Amniotic epithelial cell (primary cell): ENCODE data around the gene TVP23B.
"Not testable (repeated sequence)": the region's sequence is repeated elsewhere in the genome, so short reads cannot be mapped to it uniquely, and the experiment has no call there.

ENCODE experiments used
- DNase-seq: peaks from one replicate; pipeline ENCODE4 v3.0.0-alpha.2; 2010; ENCODE audit warnings: low read depth

TVP23B gene

DNA sequence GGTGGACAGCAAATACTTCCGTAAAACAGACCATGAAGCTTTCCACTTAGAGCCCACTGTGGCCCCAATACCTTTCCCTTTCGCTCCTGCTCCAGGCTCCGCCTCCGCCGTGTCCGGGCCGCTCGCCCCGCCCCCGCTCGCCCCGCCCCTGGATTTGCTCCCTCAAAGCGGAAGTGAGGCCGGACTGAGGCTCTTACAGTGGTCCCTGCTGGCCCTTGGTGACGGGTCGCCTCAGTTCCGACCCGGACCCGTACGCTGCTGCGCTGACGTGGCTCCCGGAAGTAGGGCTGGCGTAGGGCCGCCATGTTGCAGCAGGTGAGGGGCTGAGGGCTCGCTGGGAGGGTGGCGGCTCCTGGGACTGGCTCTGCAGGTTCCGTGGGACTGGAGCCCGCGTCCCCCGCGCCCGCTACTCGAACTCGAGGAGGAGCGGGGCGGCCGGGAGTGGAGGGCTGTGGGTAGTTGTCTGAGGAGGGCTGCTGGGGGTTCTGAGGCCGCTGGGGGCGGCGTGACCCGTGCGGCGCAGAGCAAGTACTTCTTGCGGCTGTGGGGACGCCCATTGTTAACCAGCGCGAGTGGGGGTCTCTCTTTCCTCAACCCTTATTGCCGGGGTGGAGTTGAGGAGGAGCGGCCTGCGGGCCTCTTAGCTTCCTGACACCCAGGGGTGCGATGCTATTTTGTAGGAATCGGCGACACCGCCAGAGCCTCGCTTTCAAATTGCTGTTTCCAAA, at the start of gene TVP23B:
TSS of gene TVP23B (plus strand) at position 193 of the 728 bp plus-strand sequence. CDS start at position 304, 111 bp downstream.
- peak; percentile 90 for DNase-seq

DNA sequence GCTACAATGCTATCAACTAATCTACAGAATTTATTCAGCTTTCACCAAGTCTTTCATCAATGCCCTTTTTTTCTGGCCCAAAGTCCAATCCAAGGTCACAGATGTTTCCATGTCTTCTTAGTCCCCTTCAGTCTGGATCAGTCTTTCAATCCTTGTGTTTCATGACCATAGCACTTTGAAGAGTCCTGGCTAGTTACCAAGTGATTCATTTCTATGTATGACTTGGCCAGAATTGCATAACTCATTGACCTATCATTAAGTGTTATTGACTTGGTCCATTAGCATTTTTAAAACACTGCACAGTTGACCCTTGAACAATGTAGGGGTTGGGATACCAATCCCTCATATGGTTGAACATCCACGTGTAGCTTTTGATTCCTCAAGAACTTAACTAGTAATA, 48.5 kb upstream of the TVP23B start:
- DNase-seq, result not testable (repeated sequence)

DNA sequence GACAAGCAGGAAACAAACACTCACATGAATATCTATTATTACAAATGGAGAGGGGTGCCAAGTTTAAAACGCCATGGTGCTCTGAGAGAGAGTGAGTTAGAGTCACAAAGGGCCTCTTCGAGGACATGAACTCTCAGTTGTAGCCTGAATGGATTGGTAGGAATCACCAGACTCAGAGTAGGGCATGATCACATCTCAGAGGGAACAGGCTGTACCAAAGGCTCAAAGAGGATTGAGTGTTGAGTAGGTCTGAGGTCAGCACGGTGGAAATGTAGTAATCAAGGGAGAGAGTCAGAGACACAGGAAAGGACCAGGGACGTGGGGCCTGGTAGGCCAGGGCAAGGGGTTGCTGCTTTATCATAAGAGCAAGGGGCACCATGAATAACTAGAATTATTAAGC, 47.6 kb upstream of the TVP23B start:
- DNase-seq, result peak; percentile 83

DNA sequence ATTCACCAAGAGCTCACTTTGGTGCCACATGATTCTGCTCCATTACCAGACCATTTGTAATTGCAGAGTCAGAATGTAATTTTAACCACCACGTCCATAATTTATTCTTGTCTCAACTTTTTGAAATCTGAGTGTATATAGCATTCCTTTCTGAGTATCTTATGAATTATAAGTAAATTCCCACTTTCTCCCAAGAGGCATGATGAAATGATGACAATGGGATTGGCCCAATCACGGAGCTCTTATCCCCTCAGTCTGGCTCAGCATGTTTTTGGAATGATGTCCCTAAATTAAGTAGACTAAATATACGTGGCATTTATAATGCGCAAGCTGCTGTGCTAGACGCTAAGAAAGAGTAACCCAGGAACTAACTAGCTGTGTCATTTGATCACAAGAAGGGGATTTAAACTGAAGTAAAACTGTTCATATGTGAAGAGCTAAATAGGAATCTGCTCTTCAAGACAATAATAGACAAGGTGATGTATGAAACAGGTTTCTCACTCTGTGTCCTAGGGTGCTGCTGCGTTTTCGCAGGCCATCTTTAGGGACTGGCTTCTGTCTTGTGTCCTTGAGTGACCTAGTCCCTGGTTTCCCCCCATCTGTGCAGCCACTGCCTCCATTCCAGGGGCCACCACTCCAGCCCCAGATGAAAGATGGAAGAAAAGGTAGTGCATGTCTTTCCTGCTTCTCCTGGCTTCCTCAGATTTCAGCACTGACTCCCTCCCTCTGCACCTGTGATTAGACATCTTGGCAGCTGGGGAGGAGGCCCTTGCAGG, 41.2 kb upstream of the TVP23B start:
- not testable (repeated sequence) for DNase-seq

DNA sequence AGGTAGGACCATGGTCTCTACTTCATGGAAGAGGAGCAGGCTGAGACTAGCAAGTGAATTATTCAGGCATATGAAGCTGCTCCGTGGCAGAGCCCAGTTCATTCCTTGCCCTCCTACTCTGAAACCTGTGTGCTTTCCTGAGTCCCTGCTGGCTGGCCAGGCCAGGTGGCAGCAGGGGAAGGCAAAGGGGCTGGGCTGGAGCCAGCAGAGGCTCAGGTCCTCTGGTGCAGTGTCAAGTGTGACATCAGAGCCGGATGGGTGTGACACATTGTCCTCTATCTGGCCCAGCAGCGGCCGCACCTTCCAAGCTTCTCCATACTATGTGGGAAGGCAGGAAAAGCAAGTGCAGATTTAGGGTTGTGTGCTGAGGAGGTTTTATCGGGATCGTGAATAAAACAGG, 39.8 kb upstream of the TVP23B start:
- not testable (repeated sequence) for DNase-seq

DNA sequence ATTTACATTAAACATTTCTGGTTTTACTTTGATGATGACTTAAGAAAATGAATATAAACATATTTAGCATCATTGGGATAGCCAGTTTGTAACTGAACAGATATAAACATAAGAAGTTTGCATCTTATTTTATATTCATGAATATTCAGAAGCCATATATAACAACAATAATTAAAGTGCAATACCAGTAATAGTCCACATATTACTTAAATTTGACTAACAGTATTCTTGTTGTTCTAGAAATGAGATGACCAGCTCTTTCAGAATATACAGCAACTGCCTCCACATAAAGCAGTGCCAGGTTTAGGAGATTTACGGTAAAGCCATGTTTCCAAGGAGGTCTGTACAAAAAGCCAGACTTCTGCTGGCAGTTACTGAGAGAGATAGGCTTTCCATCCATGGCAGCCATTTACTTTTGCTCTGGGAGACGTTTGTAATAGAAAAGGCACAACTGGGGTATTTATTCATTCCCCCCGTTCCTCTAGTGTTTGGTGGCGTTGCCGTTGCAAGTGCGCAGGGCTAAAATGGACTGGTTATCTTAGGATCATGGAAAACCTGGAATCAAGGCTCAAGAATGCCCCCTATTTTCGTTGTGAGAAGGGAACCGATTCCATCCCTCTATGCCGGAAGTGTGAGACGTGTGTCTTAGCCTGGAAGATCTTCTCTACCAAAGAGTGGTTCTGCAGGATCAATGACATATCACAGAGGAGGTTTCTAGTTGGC, 37.1 kb upstream of the TVP23B start, which contains the start of gene FBXW10:
TSS of gene FBXW10 (plus strand) at position 356 of the 723 bp plus-strand sequence. CDS start at position 547, 191 bp downstream.
- DNase-seq, result not testable (repeated sequence)

DNA sequence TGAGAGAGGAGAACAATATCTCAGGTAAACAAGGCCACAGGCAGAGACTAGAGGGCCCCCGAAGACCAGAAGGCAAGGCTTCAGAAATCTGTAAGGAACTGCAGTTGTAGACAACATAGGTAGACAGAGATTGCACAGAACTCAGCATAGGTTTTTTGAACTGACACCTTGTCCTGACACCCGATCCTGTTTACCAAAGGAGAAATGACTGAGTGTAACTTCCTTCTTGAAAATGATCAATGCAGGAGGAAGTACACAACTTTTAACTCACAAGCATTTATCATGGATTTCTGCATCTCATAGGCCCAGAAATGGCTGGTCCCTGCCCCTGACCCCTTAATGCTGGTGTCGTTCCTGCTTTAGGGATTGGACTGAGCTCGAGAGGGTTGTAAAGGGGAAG, 36.3 kb upstream of the TVP23B start:
- not testable (repeated sequence) for DNase-seq

DNA sequence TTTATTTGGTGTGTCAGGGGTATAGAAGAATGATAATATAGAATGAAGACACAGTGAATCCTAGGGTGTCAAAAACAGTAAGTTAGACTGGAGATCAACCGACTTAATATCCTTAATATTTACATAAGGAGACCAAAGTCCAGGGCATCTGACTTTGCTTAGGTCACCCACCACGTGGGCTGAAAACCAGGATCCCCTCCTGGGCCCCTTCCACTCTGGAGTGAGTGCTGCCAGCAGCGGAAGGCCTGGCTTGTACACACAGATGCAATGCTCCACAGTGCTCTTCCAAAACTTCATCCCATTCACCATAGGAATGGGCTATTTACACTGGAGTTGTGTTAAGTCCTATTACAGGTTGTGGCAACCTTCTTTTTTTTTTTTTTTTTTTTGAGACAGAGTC, 34.4 kb upstream of the TVP23B start:
- DNase-seq, result not testable (repeated sequence)

DNA sequence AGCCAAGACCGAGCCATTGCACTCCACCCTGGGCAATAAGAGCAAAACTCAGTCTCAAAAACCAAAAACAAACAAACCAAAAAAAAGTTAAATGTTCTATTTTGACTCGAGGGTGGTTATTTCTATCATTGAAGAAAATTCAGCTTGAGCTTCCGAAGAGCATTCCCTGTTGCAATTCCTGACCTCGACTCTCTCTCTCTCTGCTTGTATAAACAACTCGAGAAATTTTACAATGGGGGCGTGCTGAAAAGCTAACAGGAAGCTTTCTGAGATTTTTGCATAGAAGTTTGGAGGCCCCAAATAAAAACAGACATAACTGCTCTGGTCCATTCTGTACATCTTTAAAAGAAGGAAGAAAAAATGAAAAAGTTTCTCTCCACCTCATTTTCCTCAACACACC, 33.5 kb upstream of the TVP23B start:
- DNase-seq, result peak; percentile 10

DNA sequence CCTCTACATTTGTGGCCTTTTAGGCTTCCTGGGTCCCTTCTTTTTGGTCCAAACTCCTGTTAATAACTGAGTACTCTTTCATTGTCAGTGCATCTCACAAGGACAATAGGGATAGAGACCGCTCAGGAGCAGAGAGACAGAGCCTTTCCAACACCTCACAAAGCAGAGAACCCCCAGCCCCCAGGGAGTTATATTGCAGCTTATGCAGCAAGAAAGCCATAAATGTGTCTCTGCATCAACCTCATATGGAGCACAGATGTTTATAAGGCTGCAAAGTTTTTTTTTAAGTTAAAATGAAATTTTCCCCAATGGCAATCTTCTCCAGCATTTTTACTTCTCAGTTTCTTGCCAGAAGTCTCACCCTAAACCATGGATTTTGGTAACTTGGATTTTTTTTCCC, 30.7 kb upstream of the TVP23B start:
- not testable (repeated sequence) for DNase-seq

DNA sequence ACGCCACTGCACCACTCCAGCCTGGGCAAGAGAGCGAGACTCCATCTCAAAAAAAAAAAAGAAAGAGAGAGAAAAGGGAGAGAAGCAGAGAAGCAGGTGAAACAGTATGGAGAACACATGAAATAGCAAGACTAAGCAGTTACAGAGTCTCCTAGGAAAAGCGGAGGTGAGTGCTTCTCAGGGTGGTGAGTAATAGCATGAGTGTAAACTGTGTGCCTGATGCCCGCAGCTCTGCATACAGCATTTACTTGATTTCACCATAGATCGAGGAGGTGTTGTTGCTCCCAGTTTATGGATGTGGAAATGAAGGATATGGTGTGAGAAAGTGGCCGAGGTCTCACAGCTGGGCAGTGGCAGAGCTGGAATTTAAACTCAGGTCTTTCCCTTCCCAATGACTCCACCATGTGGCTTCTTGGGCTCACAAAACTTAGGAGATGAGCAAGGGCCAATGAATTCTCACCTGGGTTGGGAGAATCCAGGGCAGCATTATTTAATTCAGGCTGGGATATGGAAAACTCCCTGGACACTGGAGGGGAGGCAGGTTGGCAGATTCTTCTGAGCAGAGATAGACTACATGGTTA, 27.1 kb upstream of the TVP23B start:
- DNase-seq, result peak; percentile 59

DNA sequence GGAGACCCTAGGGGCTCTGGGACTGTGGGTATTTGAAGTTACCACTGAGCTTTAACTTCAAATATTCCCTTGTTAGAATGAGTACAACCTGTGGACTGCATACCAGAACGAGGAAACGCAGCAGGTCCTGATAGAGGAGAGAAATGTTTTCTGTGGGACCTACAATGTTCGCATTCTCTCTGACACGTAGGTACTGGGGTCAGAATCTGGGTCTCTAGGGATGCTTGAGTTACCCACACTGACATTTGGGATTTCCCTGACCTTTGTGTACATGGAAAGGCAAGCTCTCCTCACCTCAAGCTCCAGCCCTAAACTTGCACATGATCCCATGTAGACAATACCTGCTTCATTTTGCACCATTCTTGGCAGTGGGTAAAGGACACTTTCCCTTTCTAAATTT, 25.0 kb upstream of the TVP23B start:
- not testable (repeated sequence) for DNase-seq

DNA sequence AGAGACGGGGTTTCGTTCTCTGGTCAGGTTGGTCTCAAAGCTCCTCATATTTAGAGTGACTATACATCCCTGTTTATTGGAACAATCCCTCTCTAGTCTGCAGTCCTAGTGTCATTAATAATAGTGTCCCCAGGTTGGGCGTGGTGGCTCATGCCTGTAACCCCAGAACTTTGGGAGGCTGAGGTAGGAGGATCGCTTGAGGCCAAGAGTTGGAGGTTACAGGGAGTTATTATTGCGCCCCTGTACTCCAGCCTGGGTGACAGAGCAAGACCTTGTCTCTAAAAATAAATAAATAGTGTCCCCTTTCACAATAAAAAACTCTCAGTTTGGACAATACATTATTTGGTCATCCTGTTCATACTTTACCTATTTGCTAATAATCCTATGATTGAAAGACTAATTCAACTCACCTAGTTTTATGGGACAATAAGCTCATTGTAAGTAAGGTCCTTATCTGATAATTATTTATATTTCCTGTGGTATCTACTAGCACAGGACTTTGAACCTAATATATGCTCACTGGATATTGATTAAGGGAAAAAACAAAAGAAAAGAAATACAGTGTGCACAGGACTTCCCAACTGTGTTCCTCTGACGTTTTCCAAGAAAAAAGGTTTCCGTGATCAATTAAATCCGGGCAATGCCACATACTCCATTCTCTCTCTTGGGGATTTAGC, 23.5 kb upstream of the TVP23B start:
- DNase-seq, result not testable (repeated sequence)

DNA sequence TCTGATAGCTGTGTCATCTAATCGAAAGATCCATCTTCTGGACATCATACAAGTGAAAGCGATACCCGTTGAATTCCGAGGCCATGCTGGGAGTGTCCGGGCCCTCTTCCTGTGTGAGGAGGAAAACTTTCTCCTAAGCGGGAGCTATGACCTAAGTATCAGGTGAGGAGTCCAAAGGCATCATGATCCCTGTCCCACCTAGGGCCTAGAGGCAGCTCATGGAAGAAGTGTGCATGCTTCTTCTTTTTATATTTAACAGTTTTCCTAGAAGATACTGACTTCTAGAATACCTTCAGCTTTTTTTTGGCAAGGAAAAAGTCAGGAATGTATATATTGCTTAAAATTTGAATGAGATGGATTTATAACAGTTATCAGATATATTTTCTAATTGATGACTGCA, 22.6 kb upstream of the TVP23B start:
- not testable (repeated sequence) for DNase-seq

DNA sequence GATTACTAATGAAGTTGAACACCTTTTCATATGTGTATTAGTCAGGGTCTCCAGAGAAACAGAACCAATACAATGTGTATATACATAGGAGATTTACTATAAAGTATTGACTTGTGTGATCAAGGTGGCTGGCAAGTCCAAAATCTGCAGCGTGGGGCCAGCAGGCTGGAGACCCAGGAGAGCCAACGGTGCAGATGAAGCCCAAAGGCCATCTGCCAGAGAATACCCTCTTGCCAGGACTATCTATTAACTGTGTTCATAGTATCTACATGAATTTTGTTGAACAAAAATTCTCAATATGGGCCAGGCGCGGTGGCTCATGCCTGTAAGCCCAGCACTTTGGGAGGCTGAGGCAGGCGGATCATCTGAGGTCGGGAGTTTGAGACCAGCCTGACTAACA, 20.8 kb upstream of the TVP23B start:
- not testable (repeated sequence) for DNase-seq

DNA sequence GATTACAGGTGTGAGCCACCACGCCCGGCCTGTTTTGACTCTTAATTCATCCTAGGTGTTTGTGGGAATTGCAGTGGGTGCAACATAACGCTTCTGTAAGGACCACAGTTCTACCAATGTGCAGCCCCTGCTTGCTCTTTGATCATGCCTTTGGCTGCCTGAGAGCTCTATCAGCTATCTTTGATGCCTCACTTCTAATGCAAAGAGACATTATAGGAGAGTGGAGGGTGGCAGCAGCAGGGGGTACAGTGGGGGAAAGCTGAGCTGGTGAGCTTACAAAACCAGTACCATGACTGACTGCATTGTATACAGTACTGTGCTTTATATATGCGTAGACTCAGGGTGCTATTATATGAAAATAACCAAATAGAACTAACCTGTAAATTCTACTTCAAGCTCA, 10.4 kb upstream of the TVP23B start:
- DNase-seq, result not testable (repeated sequence)

DNA sequence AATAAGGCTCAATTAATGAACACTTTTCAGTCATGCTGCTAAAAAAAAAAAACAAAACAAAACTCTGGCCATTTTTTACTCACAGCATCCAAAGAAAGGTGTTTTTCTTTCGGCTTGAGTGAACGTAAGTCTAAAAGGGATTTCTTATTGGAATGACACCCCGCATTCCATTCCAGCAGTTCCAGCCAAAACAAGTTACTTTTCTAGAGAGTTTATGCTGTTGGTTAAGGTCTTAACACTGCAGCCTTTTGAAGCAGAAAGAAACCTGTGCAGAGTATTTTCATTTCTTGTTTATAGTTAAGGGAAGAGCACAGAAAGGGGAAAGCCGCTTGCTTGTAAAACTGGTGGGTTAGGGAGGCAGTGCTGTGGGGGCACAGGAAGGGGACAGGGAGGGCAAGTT, 9.9 kb upstream of the TVP23B start:
- not testable (repeated sequence) for DNase-seq

DNA sequence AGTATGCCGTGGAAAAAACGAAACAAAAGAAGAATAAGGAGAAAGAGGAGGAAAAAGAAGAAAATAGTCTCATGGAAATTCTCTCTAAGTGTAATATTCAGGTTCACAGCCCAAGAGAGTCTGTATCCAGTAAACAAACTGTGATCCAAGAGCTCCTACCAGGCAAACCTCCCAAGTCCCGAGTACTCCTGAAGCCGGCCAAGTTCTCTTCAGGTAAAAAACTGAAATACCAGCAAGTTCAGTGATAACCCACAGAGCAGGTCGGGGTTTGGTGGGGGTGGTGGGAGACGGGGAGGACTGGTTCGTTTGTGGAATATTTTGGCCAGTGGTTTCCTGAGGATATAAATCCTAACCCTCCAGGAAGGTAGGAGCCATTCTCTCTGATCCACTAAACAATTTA, 8.5 kb upstream of the TVP23B start:
- no peak for DNase-seq

DNA sequence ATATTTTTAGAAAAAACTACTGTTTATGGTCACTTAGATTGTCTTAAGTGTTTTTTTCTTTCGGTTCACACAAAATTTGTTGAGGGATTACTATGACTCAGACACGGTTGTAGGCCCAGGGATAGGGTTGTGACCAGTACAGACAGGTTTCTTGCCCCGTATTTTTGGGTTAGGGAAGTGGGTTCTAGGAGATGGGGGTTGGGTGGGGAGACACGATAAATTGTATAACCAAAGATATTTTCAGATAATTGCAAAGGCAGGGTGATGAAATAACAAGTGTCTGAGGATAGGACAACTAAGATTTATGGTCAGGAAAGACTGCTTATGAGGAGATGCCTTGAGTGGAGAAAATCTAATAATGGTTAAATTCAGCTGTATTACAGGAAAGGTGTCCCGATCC, 822 bp downstream of the TVP23B start:
- not testable (repeated sequence) for DNase-seq

DNA sequence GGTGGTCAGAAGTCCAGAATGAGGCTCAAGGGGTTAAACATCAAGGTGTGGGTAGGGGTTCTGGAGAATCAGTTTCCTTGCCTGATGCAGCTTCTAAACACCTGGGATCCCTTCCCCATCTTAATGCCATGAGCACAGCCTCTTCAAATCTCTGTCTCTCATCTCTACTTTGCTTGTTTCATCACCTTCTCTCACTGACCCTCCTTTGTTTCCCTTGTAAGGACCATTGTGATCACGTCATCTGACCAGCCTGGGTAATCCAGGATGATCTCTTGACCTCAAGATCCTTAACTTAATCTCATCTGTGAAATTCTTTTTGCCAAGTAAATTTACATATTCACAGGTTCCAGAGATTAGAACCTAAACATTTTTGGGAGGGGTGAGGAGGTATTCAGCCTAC, 5.0 kb downstream of the TVP23B start:
- not testable (repeated sequence) for DNase-seq

DNA sequence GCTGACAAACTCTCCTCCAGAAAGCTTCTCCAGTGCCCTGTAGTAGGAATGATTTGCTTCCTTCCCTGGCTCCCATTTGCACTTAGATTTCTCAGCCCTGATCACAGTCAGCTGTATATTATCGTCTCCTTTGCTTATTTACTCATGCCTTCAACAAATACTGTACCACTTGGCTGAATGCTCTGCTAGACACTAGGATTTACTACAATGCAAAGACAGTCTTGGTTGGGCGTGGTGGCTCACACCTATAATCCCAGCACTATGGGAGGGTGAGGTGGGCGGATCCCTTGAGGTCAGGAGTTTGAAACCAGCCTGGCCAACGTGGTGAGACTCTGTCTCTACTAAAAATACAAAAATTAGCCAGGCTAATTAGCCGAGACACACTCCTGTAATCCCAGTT, 5.9 kb downstream of the TVP23B start:
- DNase-seq, result not testable (repeated sequence)
